Effector CD8-positive, alpha-beta T cell (primary cell): Measurements from ENCODE around the gene CGREF1.

Source experiments
- DNase-seq: peaks from one replicate; lab custom pipeline; 2025; lab: John Stamatoyannopoulos, UW
- total RNA-seq, 4 experiments: gene quantifications; one replicate each; lab custom pipeline; 2026; lab: John Stamatoyannopoulos, UW

CGREF1 gene
- total RNA-seq, result 0 to 0.39 (median 0.04) reads per million in 4 experiments

GRCh38 chr2:27118525-27119329, at the start of gene CGREF1:
Gene CGREF1, minus strand, starts transcription at chr2:27119128. Its CDS starts 14,762 bp downstream, at chr2:27104366.
- DNase-seq, result no peak

- DNase-seq, result no peak
Observed at GRCh38 chr2:27164960-27165763, 46.2 kb upstream of the CGREF1 start.

- no peak for DNase-seq
Observed at GRCh38 chr2:27162151-27163121, 43.5 kb upstream of the CGREF1 start.

- no peak for DNase-seq
Observed at GRCh38 chr2:27160191-27160590, 41.3 kb upstream of the CGREF1 start.

- no peak for DNase-seq
Observed at GRCh38 chr2:27159271-27159670, 40.3 kb upstream of the CGREF1 start.

- no peak for DNase-seq
Observed at GRCh38 chr2:27158468-27158867, 39.5 kb upstream of the CGREF1 start.

- no peak for DNase-seq
Observed at GRCh38 chr2:27155069-27155520, 36.2 kb upstream of the CGREF1 start.

- no peak for DNase-seq
Observed at GRCh38 chr2:27154488-27154887, 35.6 kb upstream of the CGREF1 start.

GRCh38 chr2:27152796-27153464, 34.0 kb upstream of the CGREF1 start:
- DNase-seq, result no peak

- no peak for DNase-seq
Observed at GRCh38 chr2:27152102-27152795, 33.3 kb upstream of the CGREF1 start.

GRCh38 chr2:27150639-27151230, 31.8 kb upstream of the CGREF1 start:
- no peak for DNase-seq

GRCh38 chr2:27149570-27150405, 30.9 kb upstream of the CGREF1 start:
- DNase-seq, result no peak

GRCh38 chr2:27148801-27149439, 30.0 kb upstream of the CGREF1 start, which contains the start of gene TCF23:
Gene TCF23, plus strand, starts transcription at chr2:27149004. Its CDS starts 130 bp downstream, at chr2:27149134.
- DNase-seq, result no peak

- no peak for DNase-seq
Observed at GRCh38 chr2:27147935-27148334, 29.0 kb upstream of the CGREF1 start.

GRCh38 chr2:27145682-27146081, 26.8 kb upstream of the CGREF1 start:
- DNase-seq, result no peak

- no peak for DNase-seq
Observed at GRCh38 chr2:27143285-27143684, 24.4 kb upstream of the CGREF1 start.

GRCh38 chr2:27139310-27139709, 20.4 kb upstream of the CGREF1 start, which contains the start of gene PRR30:
Gene PRR30, minus strand, starts transcription at chr2:27139410. Its CDS starts 1,081 bp downstream, at chr2:27138329.
- no peak for DNase-seq

- no peak for DNase-seq
Observed at GRCh38 chr2:27138111-27138510, 19.2 kb upstream of the CGREF1 start.
